Vagina (tissue), 2 donors: ENCODE data around the gene TSTD2.

Source experiments
- CTCF ChIP-seq, 3 experiments: fragments of 450-650 bp in 2 of 3; fragments of 200-600 bp in 1 of 3; sonication (generic) in 1 of 3; IDR thresholded peaks; one replicate each; pipeline ENCODE4 v1.5.1; 2017 to 2019; ENCODE audit warnings: antibody characterized with exemption in 3 of 3, mild to moderate bottlenecking in 2 of 3, moderate library complexity in 2 of 3
- POLR2A ChIP-seq, 2 donors: fragments of 450-650 bp; IDR thresholded peaks; one replicate each; pipeline ENCODE4 v1.6.1; 2017; ENCODE audit warnings: antibody characterized with exemption in 2 of 2, mild to moderate bottlenecking in 2 of 2, moderate library complexity in 2 of 2
- POLR2AphosphoS5 ChIP-seq, 2 donors: sonication (generic); formaldehyde crosslinking; IDR thresholded peaks; one replicate each; pipeline ENCODE4 v1.9.0; 2017; ENCODE audit warnings: antibody characterized with exemption in 2 of 2, mild to moderate bottlenecking in 2 of 2, low read depth in 1 of 2; ENCODE audit not compliant: insufficient read depth in 1 of 2

GRCh38 chr9:97579914-97580313, 53.3 kb downstream of the TSTD2 start:
- no peak for TF ChIP-seq CTCF (IDR thresholded peaks at IDR 0.05)
- TF ChIP-seq POLR2A (IDR thresholded peaks at IDR 0.05), result no peak
- TF ChIP-seq POLR2AphosphoS5 (IDR thresholded peaks at IDR 0.05; ENCODE audit: insufficient read depth in 1 of 2, low read depth in 1 of 2), result no peak
